IPS DF 4.7 (cell line): ENCODE measurements around the gene RALGPS1.

ENCODE experiments used
- DNase-seq: peaks from one replicate; pipeline ENCODE4 v3.0.0-alpha.2; 2013; ENCODE audit warnings: low spot score; ENCODE audit errors: extremely low read depth

Gene RALGPS1

DNA sequence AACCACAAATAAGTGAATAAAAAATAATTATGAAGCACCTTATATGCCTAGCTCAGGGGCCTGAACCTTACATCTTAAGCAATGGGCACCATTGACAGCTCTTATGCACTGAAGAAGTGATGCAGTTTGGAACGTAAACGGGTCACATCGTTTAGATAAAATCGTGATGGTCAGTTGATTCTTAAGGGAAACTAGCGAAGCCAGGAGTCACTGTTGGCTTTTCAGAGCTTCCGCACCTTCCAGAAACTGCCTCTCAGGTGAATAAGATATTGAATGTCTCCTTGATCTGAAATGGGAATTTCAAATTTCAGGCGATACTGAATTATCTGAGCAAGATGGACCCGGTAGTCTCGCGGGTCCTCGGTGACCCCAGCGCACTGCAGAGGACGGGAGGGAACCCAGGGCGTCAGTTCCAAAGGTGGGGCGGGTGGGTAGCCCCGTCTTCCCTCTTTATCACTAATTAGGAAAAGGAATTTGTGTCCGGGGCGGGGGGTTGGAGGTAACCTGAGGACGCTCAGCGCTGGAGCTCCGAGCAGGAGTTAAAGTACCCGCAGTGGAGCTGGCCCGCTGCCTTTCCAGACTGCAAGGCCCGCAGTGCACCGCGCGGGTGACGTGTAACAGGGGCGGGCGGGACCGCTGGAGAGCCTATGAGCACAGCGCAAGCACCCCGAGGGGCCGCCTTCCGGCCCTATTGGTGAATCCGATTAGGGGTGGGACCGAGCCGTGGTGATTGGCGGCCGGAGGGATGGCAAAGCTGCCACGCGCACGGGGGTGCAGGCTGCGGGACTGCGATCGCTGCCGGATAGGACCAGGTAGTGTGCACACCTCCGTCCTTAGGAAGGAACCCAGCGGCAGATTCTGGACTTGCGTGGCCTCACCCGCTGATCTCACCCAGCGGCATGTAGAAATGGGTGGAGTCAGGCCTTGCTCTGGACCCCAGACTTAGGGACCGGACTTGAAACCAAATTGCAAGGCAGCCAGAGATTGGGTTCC lies 330.3 kb downstream of the RALGPS1 start:
- DNase-seq, result no peak

DNA sequence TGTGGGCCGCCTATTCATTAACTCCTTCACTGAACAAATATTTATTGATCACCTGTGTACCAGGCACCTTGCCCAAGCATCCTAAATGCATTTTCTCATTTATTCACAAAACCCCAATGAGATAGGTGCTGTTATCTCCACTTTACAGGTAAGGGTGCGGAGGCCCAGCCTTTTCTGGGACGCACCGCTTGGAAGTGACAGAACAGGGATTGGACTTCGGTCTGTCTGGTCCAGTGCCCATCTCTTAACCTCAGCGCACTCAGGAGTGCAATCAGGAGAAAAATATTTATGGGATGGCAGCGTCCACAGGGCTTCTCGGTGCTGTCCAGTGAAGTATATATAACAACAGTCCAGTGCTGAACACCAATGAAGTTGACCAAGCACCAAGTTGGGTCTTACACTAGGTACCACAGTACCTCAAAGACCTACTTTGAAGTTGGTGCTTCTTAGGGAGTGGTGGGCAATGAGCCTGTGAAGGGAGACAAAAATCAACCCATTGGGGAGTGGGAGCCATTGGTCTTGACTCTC lies 331.1 kb downstream of the RALGPS1 start:
- no peak for DNase-seq

DNA sequence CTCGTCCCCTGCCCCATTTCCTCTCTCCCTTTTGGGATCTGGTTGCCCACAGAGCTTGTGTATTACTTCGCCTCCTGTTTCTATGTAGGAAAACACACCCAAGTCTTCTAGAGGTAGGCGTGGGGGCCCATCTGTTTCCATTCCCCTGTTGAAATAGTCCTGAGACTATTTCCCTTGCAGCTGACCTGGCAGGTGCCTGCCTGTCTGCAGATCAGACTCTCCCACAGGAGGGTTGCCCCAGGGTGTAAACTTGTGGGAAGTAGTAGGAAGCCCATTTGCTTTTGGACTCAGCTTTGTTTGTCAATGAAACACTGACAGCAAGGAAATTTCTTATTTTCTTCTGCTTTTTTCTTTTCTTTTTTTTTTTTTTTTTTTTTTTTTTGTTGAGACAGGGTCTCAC lies 333.7 kb downstream of the RALGPS1 start:
- no peak for DNase-seq

GRCh38 chr9:127249877-127250276 lies 335.3 kb downstream of the RALGPS1 start:
- DNase-seq, result no peak

DNA sequence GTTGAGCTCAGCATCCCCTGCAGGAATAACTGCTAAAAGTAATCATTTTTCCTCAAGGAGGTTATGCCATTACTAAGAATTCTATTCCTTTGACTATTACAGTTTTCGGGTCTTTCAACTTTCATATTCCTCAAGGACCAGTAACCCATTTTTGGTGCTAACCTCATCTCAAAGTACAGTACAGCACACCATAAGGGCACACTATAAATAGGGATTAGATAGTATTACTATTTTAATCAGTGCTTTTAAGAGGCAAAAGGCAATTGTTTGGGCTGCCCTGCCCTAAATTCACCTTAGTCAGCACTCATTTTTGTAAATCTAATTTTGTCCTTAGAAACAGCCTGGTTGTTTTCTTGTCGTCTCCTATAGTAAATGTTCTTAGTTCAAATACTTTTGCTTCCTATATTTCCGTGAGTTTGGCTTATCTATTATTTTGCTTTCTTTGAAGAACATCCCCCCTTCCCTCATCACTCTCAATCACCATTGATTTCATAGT lies 336.4 kb downstream of the RALGPS1 start:
- DNase-seq, result no peak

DNA sequence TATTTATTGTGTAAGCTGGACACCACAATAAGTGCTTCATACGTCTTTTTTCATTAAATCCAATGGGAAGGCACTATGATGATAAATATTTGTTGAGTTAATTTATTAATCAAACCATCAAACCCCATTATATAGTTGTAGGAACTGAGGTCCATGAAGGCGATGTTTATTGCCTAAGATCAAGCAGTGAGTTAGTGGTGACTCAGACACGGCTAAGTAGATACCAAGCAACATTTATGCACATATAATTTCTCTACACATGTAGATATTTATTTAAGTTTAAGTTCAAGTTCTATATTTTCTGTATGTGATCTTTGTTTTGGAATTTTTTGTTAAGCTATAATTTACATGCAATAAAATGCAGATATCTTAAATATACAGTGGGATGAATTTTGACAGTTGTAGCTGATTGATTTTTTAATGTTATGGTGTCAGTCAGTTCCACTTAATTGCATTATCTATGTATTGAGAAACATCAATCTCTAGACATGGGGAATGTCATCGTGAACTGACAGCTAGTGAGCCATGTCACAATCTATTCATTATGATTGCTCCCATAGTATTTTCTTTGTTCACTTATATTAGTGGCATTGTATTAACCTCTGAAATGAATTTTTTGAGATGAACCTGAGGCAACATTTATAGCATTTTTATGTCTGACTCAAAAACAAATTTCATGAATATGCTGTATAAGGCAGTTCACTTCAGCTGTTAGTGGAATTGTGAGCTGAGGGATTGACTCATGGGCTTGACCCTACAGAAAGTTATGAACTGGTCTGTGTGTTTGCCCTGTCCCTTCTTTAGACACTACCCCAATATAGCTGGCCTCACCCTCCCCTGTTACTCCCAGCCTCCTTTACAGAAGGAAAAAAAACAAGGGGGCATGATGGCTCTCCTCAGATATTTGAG lies 338.1 kb downstream of the RALGPS1 start:
- DNase-seq, result no peak

- no peak for DNase-seq
Measured at GRCh38 chr9:127253446-127253845, 338.9 kb downstream of the RALGPS1 start.

DNA sequence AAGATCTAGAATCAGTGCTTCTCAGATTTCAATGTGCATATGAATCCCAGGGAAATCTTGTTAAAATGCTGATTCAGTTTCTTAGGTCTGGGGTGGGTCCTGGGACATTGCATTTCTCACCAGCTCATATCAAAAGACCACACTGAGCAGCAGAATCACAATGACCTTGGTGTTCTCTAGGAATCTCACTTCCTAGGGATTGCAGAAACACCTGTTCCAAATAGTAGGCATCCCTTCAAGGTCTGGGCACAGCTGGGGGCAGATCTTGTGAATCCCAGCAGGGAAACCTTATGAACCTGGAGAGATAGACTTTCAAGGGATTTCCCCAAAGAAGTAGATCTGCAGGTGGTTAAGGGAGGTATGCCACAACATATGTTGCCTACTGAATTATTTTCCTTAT lies 341.1 kb downstream of the RALGPS1 start:
- no peak for DNase-seq

DNA sequence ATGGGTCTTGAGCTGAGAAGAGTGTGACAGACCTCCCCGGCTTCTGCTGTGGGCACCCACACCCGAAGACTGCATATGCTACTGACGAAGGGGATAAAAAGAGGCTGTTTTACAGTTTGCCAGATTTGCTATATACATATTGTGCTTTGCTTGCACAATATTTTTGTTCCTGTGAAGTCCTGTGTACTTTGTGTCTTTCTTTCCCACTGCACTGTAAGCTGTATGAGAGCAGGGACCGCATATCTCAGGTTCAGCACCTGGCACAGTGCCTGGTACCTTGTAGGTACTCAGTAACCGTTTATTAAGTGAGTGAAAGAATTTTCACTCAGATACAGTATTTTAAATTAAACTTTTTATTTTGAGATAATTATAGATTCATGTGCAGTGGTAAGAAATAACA lies 341.7 kb downstream of the RALGPS1 start:
- no peak for DNase-seq

- no peak for DNase-seq
Measured at GRCh38 chr9:127258606-127259471, 344.3 kb downstream of the RALGPS1 start.

GRCh38 chr9:127262602-127263001 lies 348.0 kb downstream of the RALGPS1 start:
- no peak for DNase-seq

DNA sequence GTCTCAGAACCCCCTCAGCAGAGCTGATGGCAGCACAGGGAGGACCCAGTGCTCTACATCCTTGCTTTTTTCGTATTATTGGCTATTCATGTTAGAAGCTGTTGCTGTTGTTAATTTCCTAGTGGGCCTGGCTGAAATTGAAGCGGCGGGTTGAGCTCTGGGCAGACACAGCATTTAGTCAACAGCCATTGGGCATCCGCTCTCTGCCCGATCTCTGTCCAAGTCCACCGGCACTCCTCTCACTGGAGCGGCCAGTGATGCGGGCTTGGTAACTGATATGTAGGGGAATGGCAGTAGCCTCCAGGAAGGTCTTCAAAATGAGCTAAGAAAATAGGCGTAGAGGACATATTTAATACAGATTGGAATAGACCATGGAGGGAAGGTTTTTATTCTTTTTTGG lies 348.7 kb downstream of the RALGPS1 start:
- no peak for DNase-seq

DNA sequence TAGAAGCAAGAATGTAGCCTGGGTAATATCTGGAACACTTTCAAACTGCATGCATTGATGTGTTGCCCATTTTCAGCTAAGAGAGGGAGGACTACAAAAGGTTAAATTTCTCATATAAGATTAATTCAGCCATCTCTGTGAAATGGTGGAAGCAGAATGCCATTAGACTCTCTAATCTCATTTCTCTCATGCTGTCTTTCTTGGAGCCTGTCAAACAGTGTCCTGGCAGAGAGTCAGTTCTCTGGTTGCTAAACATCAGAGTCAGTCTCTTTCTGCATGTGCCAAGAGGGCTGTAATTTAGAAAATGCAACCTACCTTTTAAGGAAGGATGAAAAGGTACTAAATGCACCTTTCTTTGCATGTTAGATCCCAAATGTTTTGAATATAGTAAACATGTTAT lies 349.1 kb downstream of the RALGPS1 start:
- DNase-seq, result no peak

DNA sequence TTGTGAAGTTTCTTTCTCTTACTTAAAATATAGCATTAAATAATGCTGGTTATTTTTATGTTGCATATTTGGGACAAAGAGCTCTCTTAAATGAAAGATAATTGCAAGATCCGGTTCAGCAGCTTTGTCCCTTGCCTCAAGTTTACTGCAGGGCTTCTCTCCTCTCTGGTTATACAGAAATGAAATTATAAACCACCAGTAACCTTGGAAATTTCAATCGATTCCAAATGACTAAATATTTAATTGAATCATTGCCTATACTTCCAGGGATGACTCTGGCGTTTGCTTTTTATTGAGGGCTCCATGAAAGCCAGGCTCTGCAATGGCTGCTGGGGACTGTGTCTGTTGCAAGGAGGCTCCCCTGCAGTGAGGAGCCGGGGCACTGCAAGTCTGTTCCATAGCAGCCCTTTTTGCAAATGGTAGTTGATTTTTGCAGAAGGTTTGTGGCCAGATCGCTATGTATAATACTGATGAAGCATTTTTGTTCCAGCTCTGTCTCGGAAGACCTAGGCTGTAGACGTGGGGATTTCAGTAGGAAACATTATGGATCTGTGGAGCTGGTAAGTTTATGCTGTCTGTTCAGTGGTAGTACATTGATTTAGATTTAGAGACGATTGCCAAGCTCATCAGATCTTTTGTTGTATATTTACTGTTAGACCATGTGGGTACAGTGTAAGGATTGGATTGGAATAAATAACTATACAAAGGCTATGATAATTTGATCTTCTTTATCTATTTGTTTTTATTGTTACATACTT lies 350.1 kb downstream of the RALGPS1 start, which contains the start of gene GARNL3:
TSS of gene GARNL3 (plus strand) at position 313 of the 758 bp plus-strand sequence. CDS start at position 417, 104 bp downstream.
- no peak for DNase-seq

- DNase-seq, result no peak
Measured at GRCh38 chr9:127267793-127268525, 353.4 kb downstream of the RALGPS1 start.

DNA sequence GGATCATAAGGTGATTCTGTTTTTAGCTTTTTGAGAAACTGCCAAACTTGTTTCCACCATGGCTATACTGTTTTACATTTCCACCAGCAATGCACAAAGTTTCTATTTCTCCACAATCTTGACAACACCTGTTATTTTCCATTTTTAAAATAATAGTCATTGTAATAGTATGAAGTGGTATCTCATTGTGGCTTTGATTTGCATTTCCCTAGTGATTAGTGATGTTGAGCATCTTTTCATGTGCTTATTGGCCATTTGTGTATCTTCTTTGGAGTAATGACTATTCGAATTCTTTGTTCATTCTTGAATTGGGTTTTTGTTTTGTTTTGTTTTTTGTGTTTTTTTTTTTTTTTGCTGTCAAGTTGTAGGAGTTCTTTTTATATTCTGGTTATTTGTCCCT lies 354.9 kb downstream of the RALGPS1 start:
- no peak for DNase-seq
